Large intestine (tissue), 3 donors: Measurements from ENCODE around the gene GSAP. TPM values are rescaled to one million over a fixed set of nuclear protein-coding genes. Genes with fewer than 3 reads are reported as not detected.
A peak's percentile ranks its signal among the peaks of the same experiment; 100 is the strongest.

Source experiments
- DNase-seq, 2 donors: peaks; one replicate each; pipeline versions ENCODE4 v3.0.0 to v3.0.0-alpha.2; 2013
- H3K27ac ChIP-seq: one replicate; pipeline ENCODE4 v1.5.1; 2013; ENCODE audit warnings: low read length
- H3K27me3 ChIP-seq: 2 replicates; pipeline ENCODE4 v1.6.1; 2013; ENCODE audit warnings: low read length; ENCODE audit not compliant: control insufficient read depth, insufficient read depth
- H3K36me3 ChIP-seq: 2 replicates; pipeline ENCODE4 v1.6.1; 2013; ENCODE audit warnings: low read length; ENCODE audit not compliant: control insufficient read depth, insufficient read depth
- H3K4me1 ChIP-seq: one replicate; pipeline ENCODE4 v1.6.1; 2013; ENCODE audit warnings: low read length; ENCODE audit not compliant: control insufficient read depth, insufficient read depth
- H3K4me3 ChIP-seq: one replicate; pipeline ENCODE4 v1.5.1; 2013; ENCODE audit warnings: low read length
- H3K9me3 ChIP-seq: one replicate; pipeline ENCODE4 v1.6.1; 2013; ENCODE audit warnings: mild to moderate bottlenecking, low read depth, low read length, moderate library complexity; ENCODE audit not compliant: control insufficient read depth
- WGBS: methylation state at CpG from one replicate; pipeline ENCODE4 v1.1.5; 2013; ENCODE audit warnings: low lambda C conversion rate; ENCODE audit not compliant: insufficient coverage; 5-methylcytosine and 5-hydroxymethylcytosine counted together
- polyA plus RNA-seq: library from polyadenylated mRNA; unstranded; fragments of 120-200 nt; gene quantifications from one replicate; pipeline ENCODE4 v1.2.1, GENCODE V29; 2013

GSAP gene
- polyA plus RNA-seq, 1 donor: 13.6 TPM

DNA sequence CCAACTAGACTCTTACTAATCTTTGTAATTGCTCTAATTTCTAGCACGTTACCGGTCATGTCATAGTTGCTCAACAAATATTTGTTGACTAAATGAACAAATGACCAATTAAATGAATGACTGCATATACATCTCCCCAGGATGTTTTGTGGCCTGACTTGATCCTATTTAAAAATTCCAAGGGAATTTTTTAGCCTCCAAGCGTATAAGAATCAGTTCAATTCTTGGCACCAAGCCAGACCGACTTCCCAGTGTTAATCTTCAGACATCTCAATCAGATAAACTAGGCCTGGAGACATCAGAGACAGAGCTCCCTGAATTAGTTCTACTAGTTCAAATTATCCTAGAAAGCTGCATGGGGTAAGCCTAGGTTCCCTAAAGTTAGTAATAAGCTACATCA is 96.0 kb downstream of the GSAP start:
- Histone ChIP-seq H3K4me3 (no peak overlapping the region), H3K27me3 (no peaks in the 10 kb centered on the region), H3K36me3 (peaks cover 3% of the 10 kb centered on the region), H3K27ac (no peak overlapping the region), H3K9me3 (no peaks in the 10 kb centered on the region), H3K4me1 (no peaks in the 10 kb centered on the region)
- DNase-seq: no peak
- 80% methylated on average over 2 of the region's 4 CpGs for WGBS

DNA sequence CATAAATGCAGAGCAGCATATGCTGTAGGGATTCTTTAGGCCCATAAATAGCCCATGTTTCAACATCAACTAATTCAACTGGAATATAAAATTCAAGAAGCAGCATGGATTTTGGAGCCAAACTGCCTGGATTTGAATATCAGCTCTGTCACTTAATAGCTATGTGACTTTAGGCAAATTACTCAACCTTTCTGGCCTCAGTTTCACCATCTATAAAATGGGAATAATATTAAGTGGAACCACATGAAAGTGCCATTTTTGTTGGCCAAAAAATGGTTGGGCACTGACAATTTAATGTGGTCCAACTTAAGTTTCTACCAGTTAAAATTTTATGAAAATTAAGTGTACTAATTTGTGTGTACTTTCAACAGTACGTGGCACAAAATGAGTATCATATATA is 98.1 kb downstream of the GSAP start:
- Histone ChIP-seq H3K4me3 (no peak overlapping the region), H3K4me1 (no peaks in the 10 kb centered on the region), H3K36me3 (peaks cover 13% of the 10 kb centered on the region), H3K27me3 (no peaks in the 10 kb centered on the region), H3K27ac (no peak overlapping the region), H3K9me3 (no peaks in the 10 kb centered on the region)
- DNase-seq: no peak
- WGBS: 100% methylated on average over 1 of the region's 1 CpG

- Histone ChIP-seq H3K27ac (no peak overlapping the region), H3K4me3 (no peak overlapping the region)
- 60% methylated on average over 2 of the region's 2 CpGs for WGBS
Measured at GRCh38 chr7:77316219-77316978, 99.8 kb downstream of the GSAP start.

GRCh38 chr7:77315182-77315591 is 101.0 kb downstream of the GSAP start:
- no peak overlapping the region for H3K27ac ChIP-seq
- no peaks in the 10 kb centered on the region for H3K27me3 ChIP-seq
- no peaks in the 10 kb centered on the region for H3K9me3 ChIP-seq
- WGBS: no CpG with 5 or more reads among the region's 3 CpGs
- peaks cover 21% of the 10 kb centered on the region for H3K36me3 ChIP-seq
- no peak overlapping the region for H3K4me3 ChIP-seq
- DNase-seq: no peak
- H3K4me1 ChIP-seq: no peaks in the 10 kb centered on the region

More at GRCh38 chr7:77316219-77316978, 99.8 kb downstream of the GSAP start:
- Histone ChIP-seq H3K36me3 (peaks cover 19% of the 10 kb centered on the region), H3K27me3 (no peaks in the 10 kb centered on the region), H3K4me1 (no peaks in the 10 kb centered on the region), H3K9me3 (no peaks in the 10 kb centered on the region)
- DNase-seq: peak in 1 of 2 donors; percentile 31

GRCh38 chr7:77313876-77314480 is 102.2 kb downstream of the GSAP start:
- no peaks in the 10 kb centered on the region for H3K4me1 ChIP-seq

GRCh38 chr7:77313085-77313484 is 103.1 kb downstream of the GSAP start:
- Histone ChIP-seq H3K27ac (no peak overlapping the region), H3K27me3 (no peaks in the 10 kb centered on the region), H3K4me3 (no peak overlapping the region), H3K4me1 (no peaks in the 10 kb centered on the region), H3K9me3 (no peaks in the 10 kb centered on the region), H3K36me3 (peaks cover 25% of the 10 kb centered on the region)
- no CpG with 5 or more reads among the region's 2 CpGs for WGBS
- DNase-seq: no peak

More at GRCh38 chr7:77313876-77314480, 102.2 kb downstream of the GSAP start:
- no peak for DNase-seq
- Histone ChIP-seq H3K9me3 (no peaks in the 10 kb centered on the region), H3K27ac (no peak overlapping the region), H3K27me3 (no peaks in the 10 kb centered on the region), H3K36me3 (peaks cover 24% of the 10 kb centered on the region), H3K4me3 (no peak overlapping the region)
- no CpG with 5 or more reads among the region's 5 CpGs for WGBS

DNA sequence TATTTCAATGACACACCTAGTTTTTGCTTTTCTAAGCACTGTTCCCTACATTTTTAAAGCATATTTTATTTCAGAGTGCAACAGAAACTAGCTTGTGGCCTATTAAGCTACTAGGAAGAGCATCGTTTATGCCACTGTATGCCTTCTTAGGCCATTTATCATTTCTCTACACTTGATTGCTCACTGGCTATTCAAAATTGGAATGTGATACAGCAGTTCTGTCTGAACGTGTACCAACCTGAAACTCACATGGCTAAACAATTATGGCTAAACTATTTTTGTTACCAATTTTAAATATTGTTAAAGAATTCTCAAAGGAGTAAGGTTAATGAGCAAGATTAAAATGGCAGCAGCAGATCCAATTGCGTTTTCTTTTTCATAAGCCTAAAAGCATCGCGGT is 105.2 kb downstream of the GSAP start:
- Histone ChIP-seq H3K27ac (no peak overlapping the region), H3K4me1 (no peaks in the 10 kb centered on the region), H3K4me3 (no peak overlapping the region), H3K36me3 (peaks cover 21% of the 10 kb centered on the region), H3K27me3 (no peaks in the 10 kb centered on the region), H3K9me3 (no peaks in the 10 kb centered on the region)
- WGBS: no CpG with 5 or more reads among the region's 5 CpGs
- DNase-seq: no peak

DNA sequence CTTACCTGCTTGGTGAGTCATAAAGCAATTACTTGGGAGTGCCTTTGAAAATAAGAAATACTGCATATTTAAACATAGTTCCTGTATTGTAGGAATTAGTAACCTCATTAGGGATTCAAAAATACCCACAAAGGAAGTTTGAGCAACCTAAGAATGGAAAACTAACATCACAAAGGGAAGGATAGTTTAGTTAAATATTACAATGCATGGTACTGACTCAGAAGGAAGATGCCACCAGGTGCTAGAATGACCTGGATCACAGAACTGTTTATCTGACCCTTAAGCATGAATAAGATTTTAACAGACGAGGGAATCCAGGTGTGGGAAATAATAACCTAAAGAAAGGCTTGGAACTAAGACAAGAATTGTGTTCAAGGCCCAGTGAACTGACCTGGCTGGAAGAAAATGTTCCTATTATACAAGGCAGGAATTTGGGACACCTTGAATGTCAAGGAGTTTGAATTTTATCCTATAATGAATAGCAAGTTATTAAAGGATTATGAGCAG is 106.4 kb downstream of the GSAP start:
- Histone ChIP-seq H3K27me3 (no peaks in the 10 kb centered on the region), H3K27ac (no peak overlapping the region), H3K4me1 (no peaks in the 10 kb centered on the region), H3K36me3 (peaks cover 21% of the 10 kb centered on the region), H3K9me3 (no peaks in the 10 kb centered on the region), H3K4me3 (no peak overlapping the region)
- no peak for DNase-seq
- WGBS: 50% methylated on average over 1 of the region's 1 CpG

- H3K4me1 ChIP-seq: no peaks in the 10 kb centered on the region
- H3K36me3 ChIP-seq: peaks cover 12% of the 10 kb centered on the region
- H3K4me3 ChIP-seq: no peak overlapping the region
- WGBS: no CpG with 5 or more reads among the region's 4 CpGs
- no peaks in the 10 kb centered on the region for H3K27me3 ChIP-seq
- H3K27ac ChIP-seq: no peak overlapping the region
- no peak for DNase-seq
- H3K9me3 ChIP-seq: no peaks in the 10 kb centered on the region
Measured at GRCh38 chr7:77308792-77309191, 107.4 kb downstream of the GSAP start.

DNA sequence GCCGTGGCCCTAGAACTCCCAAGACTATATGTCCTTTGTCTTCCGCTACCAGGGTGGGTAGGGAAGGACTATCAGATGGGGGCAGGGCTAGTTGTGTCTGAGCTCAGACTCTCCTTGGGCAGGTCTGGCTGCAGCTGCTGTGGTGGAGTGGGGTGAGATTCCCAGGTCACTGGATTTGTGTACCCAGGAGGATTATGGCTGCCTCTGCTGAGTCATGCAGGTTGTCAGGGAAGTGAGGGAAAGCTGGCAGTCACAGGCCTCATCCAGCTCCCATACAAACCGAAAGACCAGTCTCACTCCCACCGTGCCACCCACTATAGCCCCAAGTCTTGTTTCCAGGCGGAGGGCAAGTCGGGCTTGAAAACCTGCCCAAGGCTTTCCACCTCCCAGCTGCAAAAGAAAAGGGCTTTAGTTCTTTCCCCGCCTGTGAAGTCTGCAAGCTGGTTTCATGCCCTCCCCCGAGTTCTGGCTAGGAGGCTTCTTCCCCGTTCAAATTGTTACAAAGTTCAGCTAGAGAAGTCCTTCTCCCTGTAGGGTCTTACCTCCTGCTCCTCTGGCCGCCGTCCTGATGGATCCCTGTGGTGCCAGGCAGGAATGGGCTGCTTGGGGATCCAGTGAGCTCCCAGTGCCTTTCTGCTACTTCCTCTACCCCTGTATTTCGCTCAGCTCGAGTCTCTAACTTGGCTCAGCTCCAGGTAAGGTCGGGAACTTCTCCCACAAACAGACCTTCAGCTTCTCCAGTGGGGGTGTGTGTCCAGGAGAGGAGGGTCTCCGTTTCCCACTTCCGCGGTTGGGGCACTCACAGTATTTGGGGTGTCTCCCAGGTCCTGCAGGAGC is 109.7 kb downstream of the GSAP start:
- no CpG with 5 or more reads among the region's 17 CpGs for WGBS
- H3K27me3 ChIP-seq: no peaks in the 10 kb centered on the region
- no peak for DNase-seq
- peaks cover 6% of the 10 kb centered on the region for H3K36me3 ChIP-seq
- H3K27ac ChIP-seq: no peak overlapping the region
- peaks cover 2% of the 10 kb centered on the region for H3K9me3 ChIP-seq
- H3K4me1 ChIP-seq: no peaks in the 10 kb centered on the region
- H3K4me3 ChIP-seq: no peak overlapping the region
